Skeletal muscle satellite cell (primary cell): ENCODE measurements around the gene LSM14B.

Source experiments
- H3K27me3 ChIP-seq: 2 replicates; pipeline ENCODE4 v1.7.0; 2013; ENCODE audit warnings: low read length; ENCODE audit not compliant: control insufficient read depth, insufficient read depth
- H3K36me3 ChIP-seq: 2 replicates; pipeline ENCODE4 v1.7.0; 2013; ENCODE audit warnings: mild to moderate bottlenecking, control low read depth, low read length; ENCODE audit not compliant: insufficient read depth
- H3K4me1 ChIP-seq: 2 replicates; pipeline ENCODE4 v1.7.0; 2013; ENCODE audit warnings: low read length; ENCODE audit not compliant: control insufficient read depth, insufficient read depth
- H3K4me2 ChIP-seq: 2 replicates; pipeline ENCODE4 v1.7.0; 2013; ENCODE audit warnings: mild to moderate bottlenecking, low read length
- H3K4me3 ChIP-seq: 2 replicates; pipeline ENCODE4 v1.7.0; 2013; ENCODE audit warnings: low read length
- H3K9ac ChIP-seq: 2 replicates; pipeline ENCODE4 v1.7.0; 2013; ENCODE audit warnings: mild to moderate bottlenecking, low read depth, low read length, moderate library complexity
- H3K9me3 ChIP-seq: replicated peaks from 2 replicates; pipeline ENCODE4 v1.7.0; 2013; ENCODE audit warnings: mild to moderate bottlenecking, control low read depth, low read length

LSM14B gene

DNA sequence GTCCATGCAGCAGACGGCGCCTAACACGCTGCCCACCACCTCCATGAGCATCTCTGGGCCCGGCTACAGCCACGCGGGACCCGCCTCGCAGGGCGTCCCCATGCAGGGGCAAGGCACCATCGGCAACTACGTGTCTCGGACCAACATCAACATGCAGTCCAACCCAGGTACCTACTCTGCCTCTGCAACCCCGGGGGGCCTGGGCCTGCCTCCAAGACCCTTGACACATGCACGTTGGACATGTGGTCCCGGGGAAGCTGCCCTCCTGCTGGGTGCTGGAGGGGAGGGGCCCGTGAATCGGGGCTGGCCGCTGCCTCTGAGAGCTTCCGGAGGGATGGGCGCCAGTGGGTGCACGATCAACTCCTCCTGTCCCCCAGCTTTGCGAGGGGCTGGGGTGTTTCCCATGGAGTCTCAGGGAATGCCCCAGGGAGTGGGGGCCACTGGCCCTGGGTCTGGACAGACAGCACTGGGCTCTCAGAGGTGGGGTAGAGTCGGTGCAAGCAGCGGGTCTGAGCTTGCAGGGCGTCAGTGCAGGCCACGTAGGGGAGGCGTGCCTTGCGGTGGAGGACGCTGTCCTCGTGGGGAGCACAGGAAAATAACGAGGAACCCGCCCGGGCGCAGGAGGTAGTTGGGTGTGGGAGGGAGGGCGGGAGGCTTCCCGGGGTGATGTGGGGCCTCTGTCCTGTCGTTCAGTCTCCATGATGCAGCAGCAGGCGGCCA, 40.6 kb downstream of the LSM14B start:
- no peak overlapping the region for H3K9ac ChIP-seq
- no peak overlapping the region for H3K4me2 ChIP-seq
- H3K27me3 ChIP-seq = no peaks in the 10 kb centered on the region
- H3K9me3 ChIP-seq = no peaks in the 10 kb centered on the region
- peaks cover 26% of the 10 kb centered on the region for H3K4me1 ChIP-seq
- peaks cover 42% of the 10 kb centered on the region for H3K36me3 ChIP-seq
- no peak overlapping the region for H3K4me3 ChIP-seq

- no peak overlapping the region for H3K4me3 ChIP-seq
- H3K9ac ChIP-seq = no peak overlapping the region
- H3K9me3 ChIP-seq = no peaks in the 10 kb centered on the region
- H3K4me2 ChIP-seq = no peak overlapping the region
- H3K27me3 ChIP-seq = no peaks in the 10 kb centered on the region
- peaks cover 26% of the 10 kb centered on the region for H3K4me1 ChIP-seq
- H3K36me3 ChIP-seq = peaks cover 47% of the 10 kb centered on the region
Observed at GRCh38 chr20:62163485-62163865, 41.2 kb downstream of the LSM14B start.

- no peak overlapping the region for H3K9ac ChIP-seq
- no peaks in the 10 kb centered on the region for H3K27me3 ChIP-seq
- H3K4me2 ChIP-seq = no peak overlapping the region
- peaks cover 26% of the 10 kb centered on the region for H3K4me1 ChIP-seq
- peaks cover 51% of the 10 kb centered on the region for H3K36me3 ChIP-seq
- H3K9me3 ChIP-seq = no peaks in the 10 kb centered on the region
- no peak overlapping the region for H3K4me3 ChIP-seq
Observed at GRCh38 chr20:62163986-62164762, 41.9 kb downstream of the LSM14B start.

DNA sequence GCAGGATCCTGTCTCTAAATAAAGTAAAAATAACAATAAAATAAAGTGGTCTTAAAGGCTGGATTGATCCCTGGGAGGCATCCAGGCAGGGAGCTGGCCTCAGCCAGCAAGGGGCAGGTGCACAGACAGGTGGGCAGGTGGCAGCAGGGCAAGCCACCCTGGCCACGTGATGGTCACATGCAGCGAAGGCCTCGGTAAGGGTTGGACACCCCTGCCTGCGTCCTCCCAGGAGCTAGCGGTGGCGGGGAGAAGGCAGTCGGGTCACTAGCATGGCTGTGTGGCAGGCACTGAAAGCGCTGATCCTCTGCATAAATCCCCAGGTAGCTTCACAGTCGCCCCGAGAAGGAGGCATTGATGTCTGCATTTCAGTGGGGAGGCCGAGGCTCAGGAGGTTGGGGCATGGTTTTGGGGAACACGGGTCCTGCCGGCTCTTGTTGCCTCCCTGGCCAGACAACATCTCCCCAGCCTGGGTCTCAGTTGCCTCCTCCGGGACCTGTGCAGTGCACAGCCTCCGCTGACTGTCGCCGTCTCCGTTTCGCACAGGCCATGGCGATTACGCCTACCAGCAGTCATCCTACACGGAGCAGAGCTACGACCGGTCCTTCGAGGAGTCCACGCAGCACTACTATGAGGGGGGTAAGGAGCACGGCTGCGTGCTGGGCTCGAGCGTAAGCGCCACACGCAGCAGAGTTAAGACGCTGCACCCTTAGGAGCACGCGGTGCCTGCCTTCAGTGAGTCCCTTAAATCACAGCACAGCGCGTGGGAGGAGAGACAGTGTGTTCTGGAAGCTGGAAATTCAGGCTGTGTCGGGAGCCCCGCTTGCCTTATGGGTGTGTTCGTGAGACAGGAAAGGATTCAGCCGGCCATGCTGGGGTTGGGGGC, 42.8 kb downstream of the LSM14B start:
- peaks cover 19% of the 10 kb centered on the region for H3K4me1 ChIP-seq
- no peak overlapping the region for H3K4me2 ChIP-seq
- H3K36me3 ChIP-seq = peaks cover 57% of the 10 kb centered on the region
- no peak overlapping the region for H3K9ac ChIP-seq
- H3K9me3 ChIP-seq = no peaks in the 10 kb centered on the region
- no peaks in the 10 kb centered on the region for H3K27me3 ChIP-seq
- no peak overlapping the region for H3K4me3 ChIP-seq

DNA sequence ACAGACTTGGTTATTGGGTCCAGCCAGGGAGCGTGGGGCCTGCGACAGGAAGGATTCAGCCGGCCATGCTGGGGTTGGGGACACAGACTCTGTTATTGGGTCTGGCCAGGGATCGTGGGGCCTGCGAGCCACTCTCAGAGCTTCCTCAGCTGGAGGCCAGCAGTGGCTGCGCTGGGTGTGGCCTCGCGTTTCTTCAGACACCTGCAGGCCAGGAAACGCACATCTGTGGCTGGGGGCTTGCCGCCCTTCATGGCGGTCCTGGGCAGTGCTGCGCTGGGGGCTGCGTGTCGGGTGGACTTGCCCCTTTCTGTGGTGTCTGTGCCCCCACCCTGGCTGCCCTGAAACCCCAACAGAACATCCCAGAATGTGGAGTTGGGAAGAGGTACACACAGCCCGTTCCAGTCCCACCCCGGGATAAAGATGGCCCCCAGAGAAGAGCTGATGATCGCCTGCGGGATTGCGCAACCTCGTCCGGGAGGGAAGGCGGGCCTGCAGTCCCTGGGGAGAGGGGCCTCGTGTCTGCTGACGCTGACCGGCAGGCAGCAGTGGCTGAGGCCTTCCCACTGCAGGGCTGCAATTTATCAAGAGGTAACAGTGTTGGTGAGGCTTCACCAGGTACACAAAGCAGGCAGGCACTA, 43.6 kb downstream of the LSM14B start:
- no peak overlapping the region for H3K9ac ChIP-seq
- H3K36me3 ChIP-seq = peaks cover 57% of the 10 kb centered on the region
- H3K4me3 ChIP-seq = no peak overlapping the region
- no peak overlapping the region for H3K4me2 ChIP-seq
- peaks cover 12% of the 10 kb centered on the region for H3K4me1 ChIP-seq
- H3K27me3 ChIP-seq = no peaks in the 10 kb centered on the region
- no peaks in the 10 kb centered on the region for H3K9me3 ChIP-seq

GRCh38 chr20:62167474-62167873, 45.2 kb downstream of the LSM14B start:
- Histone ChIP-seq H3K27me3 (no peaks in the 10 kb centered on the region), H3K9ac (no peak overlapping the region), H3K36me3 (peaks cover 49% of the 10 kb centered on the region), H3K4me3 (no peak overlapping the region), H3K4me2 (no peak overlapping the region), H3K9me3 (no peaks in the 10 kb centered on the region), H3K4me1 (no peaks in the 10 kb centered on the region)

DNA sequence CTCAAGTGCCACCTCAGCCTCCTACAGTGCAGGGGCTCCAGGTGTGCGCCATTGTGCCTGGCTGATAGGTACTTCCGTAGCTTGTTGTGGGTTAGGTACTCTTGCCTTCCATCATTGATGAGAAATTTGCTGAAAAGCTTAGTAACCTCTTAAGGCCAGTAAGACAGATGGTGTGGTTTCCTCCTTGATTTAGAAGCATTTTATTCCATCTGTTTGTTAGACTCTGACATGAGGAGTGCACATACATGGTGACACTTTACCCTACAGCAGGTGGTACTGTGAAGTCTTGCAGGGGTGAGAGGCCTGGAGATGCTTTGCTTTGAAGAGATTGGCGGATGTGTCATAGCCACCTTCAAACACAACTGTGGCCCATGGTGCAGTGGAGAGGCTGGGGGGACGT, 45.8 kb downstream of the LSM14B start:
- Histone ChIP-seq H3K9me3 (no peaks in the 10 kb centered on the region), H3K4me1 (no peaks in the 10 kb centered on the region), H3K27me3 (no peaks in the 10 kb centered on the region), H3K4me3 (no peak overlapping the region), H3K9ac (no peak overlapping the region), H3K36me3 (peaks cover 43% of the 10 kb centered on the region), H3K4me2 (no peak overlapping the region)

DNA sequence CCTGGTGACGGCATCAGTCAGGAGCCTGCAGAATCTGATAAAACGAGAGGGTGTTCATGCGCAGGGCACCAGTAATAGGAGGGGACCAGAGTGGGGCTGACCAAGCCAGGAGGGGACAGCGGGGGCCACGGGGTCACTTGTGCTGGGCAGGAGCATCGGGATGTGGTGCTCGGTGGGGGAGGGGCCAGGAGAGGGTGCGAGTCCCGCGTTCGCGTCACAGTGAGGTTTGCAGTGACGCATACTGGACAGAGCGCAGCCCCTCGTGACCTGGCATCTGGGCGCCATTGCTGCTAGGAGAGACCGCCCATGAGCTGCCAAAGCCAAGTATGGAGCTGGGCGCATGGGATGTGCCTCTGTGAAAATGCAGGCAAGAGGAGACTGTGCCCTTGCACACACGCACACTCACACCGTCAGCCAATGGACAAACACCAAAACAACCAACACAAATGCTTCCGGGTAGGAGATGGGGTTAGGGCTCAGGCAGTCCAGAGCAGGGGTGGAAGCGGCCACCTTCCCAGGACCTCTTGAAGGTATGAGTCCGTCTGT, 46.7 kb downstream of the LSM14B start:
- no peak overlapping the region for H3K9ac ChIP-seq
- peaks cover 45% of the 10 kb centered on the region for H3K36me3 ChIP-seq
- H3K4me2 ChIP-seq = no peak overlapping the region
- H3K27me3 ChIP-seq = no peaks in the 10 kb centered on the region
- H3K4me3 ChIP-seq = no peak overlapping the region
- H3K9me3 ChIP-seq = no peaks in the 10 kb centered on the region
- no peaks in the 10 kb centered on the region for H3K4me1 ChIP-seq

DNA sequence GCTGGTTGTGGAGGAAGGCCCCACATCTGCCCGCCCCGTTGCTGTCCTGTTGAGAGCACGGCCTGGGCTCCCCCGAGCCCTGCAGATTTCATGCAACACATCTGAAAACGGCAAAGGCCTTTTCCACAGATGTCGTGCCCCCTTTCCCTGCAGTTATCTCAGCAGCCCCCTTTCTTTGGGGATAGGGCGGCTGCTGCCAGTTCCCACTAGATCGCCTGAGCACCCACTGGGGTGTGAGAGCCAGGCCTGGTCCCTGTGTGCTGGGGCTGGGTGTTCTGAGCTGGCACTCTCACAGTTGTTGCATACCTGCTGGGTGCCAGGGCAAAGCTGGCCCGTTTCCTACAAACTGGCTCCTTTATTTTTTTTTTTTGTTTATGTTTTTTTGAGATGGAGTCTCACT, 48.3 kb downstream of the LSM14B start:
- Histone ChIP-seq H3K36me3 (peaks cover 44% of the 10 kb centered on the region), H3K4me1 (no peaks in the 10 kb centered on the region), H3K4me3 (no peak overlapping the region), H3K4me2 (no peak overlapping the region), H3K9ac (no peak overlapping the region), H3K27me3 (no peaks in the 10 kb centered on the region), H3K9me3 (no peaks in the 10 kb centered on the region)

DNA sequence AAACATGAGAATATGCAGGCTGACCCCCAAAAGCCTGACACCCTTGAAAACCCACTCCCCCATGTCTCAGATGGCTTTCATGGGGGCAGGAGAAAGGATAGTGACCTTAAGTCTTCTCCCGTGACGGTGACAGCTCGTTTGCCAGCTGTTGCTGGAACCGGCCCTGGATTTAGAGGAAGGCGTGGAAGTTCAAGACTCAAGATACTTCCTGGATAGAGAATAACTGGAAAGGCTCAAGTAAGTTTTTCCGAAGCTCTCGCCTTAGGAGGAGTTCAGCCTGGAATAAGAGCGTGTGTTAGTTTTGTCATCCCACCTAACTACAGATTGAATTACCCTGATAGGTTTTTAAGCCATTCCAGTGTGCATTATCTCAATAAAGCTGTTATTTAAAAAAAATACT, 49.0 kb downstream of the LSM14B start:
- H3K9ac ChIP-seq = no peak overlapping the region
- H3K36me3 ChIP-seq = peaks cover 41% of the 10 kb centered on the region
- H3K9me3 ChIP-seq = no peaks in the 10 kb centered on the region
- no peaks in the 10 kb centered on the region for H3K27me3 ChIP-seq
- H3K4me2 ChIP-seq = no peak overlapping the region
- no peak overlapping the region for H3K4me3 ChIP-seq
- no peaks in the 10 kb centered on the region for H3K4me1 ChIP-seq

- Histone ChIP-seq H3K4me3 (no peak overlapping the region), H3K36me3 (peaks cover 38% of the 10 kb centered on the region), H3K27me3 (no peaks in the 10 kb centered on the region), H3K4me2 (no peak overlapping the region), H3K4me1 (no peaks in the 10 kb centered on the region), H3K9ac (no peak overlapping the region), H3K9me3 (no peaks in the 10 kb centered on the region)
Observed at GRCh38 chr20:62172666-62173065, 50.4 kb downstream of the LSM14B start.
